GM21390 (cell line): Measurements from ENCODE around the gene CPED1.
"Not testable (repeated sequence)": the region's sequence is repeated elsewhere in the genome, so short reads cannot be mapped to it uniquely, and the experiment has no call there.

Experiments
- ATAC-seq: cut with Tn5 transposase; IDR thresholded peaks from one replicate; pipeline ENCODE4 v1.9.1; 2021; ENCODE audit not compliant: unreplicated experiment

Gene CPED1

DNA sequence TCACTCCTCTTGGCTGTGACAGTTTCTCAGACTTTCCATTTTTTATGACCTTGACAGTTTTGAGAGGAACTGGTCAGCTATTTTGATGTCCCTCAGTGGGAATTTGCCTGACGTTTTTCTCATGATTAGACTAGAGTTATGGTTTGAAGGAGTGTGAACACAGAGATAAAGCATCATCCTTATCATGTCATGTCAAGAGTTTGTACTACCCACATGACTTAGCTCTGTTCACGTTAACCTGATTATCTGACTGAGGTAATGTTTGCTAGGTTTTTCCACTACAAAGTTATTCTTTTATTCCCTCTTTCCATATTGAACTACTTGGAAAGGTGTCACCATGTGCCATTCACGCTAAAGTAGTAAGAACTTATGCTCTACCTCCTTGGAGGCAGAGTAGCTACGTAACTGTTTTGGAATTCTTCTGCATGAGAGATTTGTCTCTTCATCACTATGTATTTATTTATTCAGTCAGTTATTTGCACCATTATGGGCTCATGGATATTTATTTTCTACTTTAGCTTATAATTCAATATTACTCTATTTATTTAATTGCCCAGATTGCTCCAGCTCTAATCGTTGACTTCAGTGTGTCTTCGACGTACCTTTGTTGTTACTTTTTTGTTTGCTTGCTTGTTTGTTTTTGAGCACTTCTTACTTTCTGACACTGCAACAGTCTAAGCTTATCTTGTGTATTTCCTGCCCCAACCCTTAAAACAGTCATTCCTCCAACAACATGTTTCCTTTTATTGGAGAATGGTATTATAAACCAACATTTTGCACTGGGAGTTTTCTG is 50.4 kb downstream of the CPED1 start:
- no peak for ATAC-seq

DNA sequence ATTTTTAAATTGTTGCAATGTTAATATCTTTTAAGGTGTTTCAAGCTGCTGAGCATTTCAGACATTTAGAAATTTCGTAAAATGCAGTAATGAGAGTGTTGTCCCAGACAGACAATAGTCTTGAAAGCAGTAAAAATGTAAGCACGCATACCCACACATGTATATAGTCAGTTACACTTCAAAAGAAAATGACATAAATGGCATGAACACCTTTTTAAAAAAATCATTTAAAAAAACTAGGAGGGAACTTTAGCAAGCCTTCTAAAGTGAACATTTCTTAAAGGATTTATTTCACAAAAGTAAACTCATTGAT is 51.0 kb downstream of the CPED1 start:
- no peak for ATAC-seq

DNA sequence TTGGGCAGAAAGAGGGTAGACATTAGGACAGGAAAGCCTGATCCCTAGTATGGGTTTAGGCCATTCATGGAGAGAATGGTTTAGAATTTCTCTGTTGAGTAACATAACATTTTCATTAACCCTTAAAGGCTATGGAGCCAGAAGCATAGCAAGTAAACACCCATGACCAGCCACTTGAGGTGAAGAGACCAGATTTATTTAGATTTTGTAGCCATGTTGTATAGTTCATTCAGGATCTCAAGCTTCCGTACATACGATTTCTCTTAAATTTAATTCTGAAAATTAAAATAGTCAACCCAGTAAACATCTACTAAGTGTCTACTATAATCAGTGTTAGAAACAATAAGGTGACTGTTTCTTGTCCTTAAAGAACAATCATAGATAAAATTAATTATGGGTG is 51.5 kb downstream of the CPED1 start:
- ATAC-seq = no peak

DNA sequence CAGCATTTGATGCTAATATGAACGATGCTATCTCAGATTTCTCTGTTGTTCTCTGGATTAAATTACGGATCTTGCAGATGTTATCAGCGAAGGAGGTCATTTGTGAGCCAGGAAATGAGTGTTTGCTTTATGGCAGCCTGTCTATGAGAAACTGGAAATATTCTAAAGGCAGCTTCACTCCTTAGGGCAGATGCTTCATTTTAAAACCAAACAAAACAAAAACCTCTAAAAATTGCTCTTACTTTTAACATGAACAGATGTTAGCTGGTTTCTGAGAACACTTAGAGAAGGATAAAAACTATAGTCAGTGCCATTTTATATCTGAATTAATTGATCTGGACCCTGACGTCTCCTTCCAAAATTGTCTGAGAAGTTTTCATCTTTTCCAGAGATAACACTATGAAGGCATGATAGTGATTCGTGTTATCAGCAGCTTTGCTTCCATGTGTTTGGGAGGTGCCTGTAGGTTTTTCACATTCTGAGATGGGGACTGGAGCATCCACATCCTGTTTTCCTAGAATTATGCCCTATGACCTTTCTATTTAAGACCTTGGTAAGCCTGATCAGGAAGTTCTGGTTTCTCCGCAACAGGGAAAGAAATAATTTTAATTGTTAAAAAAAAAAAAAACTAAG is 53.1 kb downstream of the CPED1 start:
- ATAC-seq = no peak

DNA sequence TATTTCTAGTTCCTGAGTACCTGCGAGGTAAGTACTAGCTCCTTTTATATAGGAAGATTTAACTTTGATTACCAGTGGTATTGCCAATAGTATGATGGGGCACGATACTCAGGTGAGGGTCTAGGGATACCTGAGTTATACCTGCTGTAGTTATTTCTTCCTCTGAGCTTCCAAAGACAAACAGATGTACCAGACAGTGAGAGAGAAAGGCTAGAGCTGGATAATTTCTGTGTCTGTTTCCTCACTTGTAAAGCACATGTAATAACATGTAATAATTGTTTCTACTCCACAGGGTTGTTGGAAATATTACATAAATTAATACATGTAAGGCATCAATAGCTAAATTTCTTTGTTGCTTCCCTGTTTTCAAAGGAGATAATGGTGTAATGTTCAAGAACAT is 53.7 kb downstream of the CPED1 start:
- no peak for ATAC-seq

DNA sequence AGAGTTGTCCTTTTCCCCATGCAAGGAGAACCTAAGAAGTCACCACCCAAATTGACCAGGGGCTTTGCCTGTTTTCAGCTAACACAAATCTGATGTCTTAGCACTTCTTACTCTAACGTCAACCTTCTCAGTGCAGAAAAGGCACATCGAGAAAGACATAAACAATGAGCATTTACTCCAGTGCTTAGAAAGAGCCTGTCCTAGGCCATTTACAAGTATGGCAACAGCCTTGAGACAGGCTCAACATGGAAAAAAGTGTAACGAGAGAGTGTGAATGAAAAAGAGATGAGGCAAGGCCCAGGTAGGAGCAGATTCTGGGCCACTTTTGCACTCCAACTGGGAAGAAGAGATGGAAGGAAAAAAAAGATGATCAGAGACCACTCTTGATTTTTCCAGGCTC is 54.4 kb downstream of the CPED1 start:
- ATAC-seq = no peak

DNA sequence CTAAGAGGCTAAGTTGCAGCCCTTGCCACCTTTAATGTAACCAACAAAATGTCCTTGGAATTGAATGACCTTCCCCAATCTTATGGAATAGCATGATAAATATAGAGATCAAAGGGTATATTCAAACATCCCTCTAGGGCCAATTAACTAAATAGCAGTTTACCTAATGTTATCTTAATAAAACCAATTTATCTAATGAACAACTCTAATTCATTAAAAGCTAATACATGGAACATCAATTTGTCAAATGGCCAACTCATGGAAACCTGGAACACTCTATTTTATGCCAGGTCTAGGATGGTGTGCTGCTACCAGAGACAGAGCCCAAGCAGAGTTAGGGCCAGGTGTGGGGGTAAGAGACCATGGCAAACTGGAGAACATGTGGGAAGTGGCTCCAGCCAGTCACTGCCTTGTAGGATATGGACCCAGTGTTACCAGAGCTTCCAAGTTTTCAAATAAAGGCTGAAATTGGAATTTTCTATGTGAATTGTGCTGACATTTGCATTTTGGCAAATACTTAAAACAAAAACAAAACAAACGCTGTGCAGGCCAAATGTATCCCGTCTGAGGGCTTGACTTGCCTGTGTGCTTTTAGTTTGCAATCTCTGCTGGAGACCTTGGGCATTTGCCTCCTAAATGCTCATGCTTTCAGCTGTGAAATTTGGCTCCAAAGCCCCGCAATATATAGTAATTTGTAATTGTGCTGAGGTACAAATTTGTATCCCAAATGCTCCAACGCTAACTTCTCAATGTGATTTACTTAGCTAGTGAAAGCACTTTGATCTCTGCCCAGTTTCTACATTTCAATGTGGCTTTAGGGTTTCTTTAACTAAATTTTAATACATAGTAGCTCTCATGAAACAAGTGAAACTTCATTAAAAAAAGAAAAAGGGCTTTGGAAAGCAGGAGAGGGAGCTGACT is 55.1 kb downstream of the CPED1 start:
- ATAC-seq = no peak

DNA sequence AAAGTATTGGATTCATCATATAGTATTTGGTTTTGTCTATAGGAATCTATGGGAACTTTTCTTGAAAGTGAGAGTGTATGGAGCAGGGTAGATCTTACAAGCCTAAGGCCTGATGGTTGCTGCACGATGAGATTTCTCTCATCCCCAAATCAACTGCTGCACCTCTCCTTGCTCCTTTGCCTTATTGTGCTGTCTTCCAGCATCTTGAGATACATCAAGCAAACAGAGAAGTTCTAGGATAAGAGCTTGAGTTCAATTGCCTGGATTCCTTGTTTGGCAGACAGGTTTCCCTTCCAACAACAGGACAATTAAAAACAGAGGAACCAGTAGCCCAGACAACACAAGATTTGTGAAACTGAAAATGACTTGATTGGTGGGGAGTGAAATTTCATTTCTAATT is 56.6 kb downstream of the CPED1 start:
- ATAC-seq = no peak

DNA sequence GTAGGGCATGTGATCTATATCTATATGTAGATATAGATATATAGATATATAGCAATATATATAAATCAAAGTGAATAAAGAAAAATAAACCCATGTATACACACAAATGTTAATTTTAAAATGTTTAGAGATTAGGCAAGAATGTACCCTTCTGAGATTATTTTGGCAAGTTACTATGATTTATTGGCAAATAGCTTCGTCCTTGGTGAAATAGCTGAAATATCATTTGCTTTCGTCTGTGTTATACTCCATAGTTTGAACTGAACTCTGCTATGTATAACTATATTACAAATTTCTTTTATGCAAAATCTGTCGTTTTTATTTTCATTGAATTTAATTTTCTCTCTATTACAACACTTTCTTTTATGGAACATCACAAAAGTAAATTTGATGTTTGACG is 57.5 kb downstream of the CPED1 start:
- ATAC-seq = no peak

DNA sequence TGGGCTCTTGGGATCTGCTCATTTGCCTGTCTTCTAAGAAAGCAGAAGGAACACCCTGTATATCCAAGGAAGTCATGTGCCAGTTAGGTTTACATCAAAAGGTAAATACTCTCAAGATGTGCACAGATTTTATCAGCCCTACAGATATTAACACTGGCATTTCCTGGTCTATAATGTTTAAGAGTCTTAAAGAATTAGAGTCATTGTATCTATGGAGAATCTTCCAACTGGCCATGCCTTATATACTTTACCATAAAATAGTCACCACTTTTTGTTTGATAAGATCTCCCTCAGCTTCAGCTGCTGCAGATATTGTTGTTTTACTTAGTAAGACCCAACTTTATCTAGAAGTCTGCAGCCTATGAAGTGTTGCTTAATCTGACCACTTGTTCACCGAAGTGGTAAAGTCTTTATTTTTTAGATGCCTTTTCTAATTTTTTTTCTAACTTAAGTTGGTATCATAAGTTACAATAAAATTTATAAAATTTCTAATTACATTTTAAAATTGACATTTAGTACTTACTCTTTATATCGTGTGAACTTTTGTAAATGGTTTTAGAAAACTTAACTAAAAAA is 58.5 kb downstream of the CPED1 start:
- no peak for ATAC-seq

DNA sequence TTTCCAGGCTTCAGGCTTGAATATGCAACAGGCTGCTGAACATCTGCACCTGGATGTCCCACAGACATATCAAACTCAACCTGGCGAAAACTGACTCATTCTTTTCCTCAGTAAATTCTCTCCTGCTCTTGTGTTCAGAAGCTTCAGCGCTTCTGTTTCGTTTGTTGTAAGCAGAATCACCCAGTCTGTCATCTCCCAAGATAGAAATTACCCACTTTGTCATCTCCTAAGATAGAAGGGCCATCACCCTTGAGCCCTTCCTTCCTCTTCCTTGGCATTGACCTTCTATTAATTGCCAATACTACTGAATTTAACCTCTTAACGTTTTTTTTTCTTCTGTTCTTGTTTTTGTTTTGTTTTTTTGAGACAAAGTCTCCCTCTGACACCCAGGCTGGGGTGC is 59.7 kb downstream of the CPED1 start:
- ATAC-seq = no peak

DNA sequence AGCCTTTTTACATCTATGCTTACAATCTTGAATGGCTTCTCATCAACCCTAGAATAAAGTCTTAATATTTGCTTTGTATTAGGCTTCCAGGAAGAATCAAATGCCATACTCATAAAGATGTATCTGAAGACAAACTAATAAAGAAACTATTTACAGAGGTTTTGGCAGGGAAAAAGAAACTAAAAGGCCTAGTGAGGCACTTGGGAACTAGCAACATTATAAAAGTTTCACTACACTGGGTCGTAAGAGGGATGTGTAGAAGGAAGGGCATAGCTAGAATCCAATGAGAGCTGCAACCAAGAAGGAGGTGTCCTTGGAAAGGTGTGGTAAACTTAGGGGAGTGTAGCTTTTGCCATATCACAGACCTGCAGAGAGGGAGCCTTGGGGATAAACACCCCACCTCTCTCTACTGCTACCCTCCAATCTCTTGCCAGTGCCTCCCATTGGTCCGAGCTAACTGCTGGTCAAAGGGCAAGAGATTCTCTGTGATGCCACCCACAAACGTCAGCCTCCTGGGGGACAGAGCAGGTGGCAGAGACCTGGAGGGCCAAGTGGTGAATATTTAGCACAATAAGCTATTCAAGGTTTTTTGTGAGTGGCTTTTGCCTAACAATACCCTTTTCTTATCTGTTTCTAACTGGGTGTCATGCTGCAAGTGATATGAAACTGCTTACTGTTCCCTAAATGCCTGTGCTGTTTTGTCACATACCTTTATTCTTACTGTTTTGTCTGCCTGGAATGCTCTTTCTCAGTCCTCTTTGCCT is 60.7 kb downstream of the CPED1 start:
- ATAC-seq = no peak

DNA sequence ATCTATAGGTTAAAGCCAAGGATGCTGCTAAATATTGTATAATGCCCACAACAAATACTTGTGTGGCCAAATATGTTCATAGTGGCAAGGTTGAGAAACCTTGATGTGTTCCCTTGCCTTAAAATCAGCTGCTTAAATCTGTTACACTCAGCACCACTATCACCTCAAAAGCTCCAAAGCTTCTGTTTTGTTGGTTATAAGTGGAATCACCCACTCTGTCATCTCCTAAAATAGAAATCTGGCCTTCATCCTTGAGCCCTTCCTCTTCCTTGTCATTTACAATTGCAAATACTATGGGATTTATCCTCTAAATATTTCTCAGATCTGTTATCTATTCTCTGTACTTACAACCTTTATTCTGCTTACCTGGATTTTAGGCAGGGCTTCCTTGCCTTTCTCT is 61.4 kb downstream of the CPED1 start:
- ATAC-seq = no peak

DNA sequence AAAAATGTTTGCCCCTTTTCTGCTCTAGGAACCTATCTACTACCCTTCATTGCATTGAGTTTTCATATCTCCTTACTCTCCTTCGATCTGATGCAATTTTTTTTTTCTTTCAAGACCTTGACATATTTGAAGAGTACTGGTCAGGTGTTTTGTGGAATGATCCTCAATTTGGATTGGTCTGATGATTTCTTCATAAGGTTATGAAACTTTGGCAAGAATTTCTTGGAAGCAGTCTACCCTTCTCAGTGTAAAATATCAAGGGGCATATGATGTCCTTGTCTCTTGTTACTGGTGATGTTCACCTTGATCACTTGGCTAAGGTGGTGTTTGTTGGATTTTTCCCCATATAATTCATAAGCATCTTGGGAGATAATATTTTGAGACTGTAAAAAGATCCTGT is 64.7 kb downstream of the CPED1 start:
- ATAC-seq = no peak

DNA sequence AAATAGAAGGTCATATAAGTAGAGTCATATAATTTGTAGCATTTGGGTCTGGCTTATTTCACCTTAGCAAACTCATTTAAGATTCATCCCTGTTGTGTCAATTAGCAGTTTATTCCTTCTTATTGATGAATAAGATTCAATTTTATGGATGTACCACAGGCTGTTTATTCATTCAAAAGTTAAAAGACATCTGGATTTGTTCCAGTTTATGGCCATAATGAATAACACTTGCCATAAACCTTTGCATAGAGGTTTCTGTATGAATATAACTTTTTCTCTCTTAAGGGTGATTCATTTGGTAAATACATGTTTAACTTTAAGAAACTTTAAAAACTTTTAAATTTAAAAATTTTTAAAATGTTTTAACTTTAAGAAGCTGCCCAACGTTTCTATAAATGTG is 66.4 kb downstream of the CPED1 start:
- peak; percentile 61 for ATAC-seq

DNA sequence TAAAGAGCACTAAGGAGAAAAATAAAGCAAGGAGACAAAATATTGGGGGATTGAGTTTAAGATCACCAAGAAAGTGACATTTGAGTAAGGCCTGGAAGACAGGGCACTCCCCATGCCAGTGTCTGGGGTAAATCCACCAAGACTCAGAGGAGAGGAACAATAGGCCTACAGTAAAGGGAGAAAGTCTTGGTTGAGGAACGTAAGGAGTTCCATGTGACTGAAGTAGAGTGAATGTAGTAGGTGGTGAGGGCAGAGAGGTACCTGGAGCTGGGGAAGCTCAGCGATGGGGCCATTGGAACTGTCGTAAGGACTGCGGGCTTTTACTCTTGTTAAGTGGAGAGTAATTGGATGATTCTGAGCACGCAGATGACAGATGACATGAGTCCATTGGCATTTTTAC is 69.4 kb downstream of the CPED1 start:
- no peak for ATAC-seq

DNA sequence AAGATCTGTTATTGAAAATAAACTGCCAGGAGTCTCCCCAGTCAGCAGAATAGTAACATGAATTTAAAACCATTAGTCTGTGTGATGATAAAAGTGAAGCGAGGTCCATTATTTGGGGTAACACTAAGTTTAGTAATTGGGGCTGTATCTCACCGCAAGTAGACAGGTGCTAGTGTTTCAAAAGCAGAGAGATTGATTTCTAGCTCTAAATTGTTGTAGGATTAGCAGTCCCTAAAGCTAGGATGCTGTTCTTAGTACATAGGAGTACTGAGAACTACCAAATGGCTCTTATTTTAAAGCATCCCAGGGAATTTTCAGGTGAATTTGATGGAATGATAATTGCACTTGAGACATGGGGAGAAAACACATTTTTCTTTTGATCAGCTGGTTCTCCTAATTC is 70.5 kb downstream of the CPED1 start:
- no peak for ATAC-seq

DNA sequence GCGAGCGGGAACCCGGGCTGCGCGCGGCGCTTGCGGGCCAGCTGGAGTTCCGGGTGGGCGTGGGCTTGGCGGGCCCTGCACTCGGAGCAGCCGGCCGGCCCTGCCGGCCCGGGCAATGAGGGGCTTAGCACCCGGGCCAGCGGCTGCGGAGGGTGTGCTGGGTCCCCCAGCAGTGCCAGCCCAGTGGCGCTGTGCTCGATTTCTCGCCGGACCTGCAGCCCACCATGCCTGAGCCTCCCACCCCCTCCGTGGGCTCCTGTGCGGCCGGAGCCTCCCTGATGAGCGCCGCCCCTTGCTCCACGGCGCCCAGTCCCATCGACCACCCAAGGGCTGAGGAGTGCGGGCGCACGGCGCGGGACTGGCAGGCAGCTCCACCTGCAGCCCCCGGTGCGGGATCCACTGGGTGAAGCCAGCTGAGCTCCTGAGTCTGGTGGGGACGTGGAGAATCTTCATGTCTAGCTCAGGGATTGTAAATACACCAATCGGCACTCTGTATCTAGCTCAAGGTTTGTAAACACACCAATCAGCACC is 71.5 kb downstream of the CPED1 start:
- ATAC-seq = not testable (repeated sequence)

DNA sequence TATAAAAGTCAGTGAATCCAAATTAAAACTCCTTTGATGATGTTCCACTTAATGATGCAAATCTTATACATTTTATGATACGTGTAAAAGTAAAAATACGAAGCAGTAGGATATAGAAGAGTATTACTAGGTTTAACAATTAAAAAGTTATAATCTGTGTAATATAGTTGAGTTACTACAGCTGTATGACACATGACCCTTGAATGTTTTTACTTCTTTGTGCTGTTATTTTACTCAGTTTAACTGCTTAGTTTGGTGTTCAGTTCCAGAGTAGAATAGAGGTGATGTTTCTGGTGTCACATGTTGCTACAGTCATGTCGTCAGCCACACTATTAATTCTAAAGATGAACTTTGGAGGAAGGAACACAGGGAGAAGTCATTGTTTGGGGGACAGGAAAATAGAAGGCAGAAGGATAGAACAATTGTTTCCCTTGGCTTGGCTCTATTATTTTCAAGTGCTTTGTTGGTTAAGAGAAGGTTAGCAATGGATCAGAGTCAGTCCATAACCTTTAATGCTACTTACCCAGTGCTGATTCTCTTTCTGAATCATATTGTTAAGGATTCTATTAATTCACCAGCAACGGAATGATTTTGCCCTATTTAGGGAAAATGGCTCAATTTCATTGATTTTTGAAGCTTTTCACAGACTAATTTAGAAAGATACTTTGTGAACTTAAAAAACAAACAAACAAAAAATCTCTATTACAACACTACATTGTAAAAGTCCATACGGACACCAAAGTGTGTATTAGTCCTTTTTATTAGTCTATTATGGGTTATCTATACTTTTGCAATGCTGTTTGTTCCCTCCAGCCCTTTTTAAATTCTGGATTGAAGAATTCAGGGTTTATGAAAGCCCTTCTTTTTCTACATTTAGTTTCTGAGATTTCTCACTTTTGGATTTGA is 73.4 kb downstream of the CPED1 start:
- ATAC-seq = no peak
